Panc1 (cell line): ENCODE data around the gene BRAF. TPM values are rescaled to one million over a fixed set of nuclear protein-coding genes. Genes with fewer than 3 reads are reported as not detected.
A peak's percentile ranks its signal among the peaks of the same experiment; 100 is the strongest.

Source experiments
- ATAC-seq: fragments of 200-7000 bp; cut with Tn5 transposase; 2 replicates; pipeline ENCODE4 v1.9.1; 2020; ENCODE audit warnings: mild to moderate bottlenecking, moderate library complexity
- BruUV-seq: library from RNA; stranded (reverse); fragments of 400-500 nt; replicated peaks from 2 replicates; lab custom pipeline; 2021; lab: Mats Ljungman, UMichigan
- CTCF ChIA-PET: fragments of 300-600 bp; sonication (Branson Sonifier 250); formaldehyde crosslinking; loops from one replicate; lab custom pipeline; 2022; ENCODE audit warnings: antibody characterized with exemption; lab: Charles Lee
- POLR2A ChIA-PET: fragments of 300-600 bp; sonication (Branson Sonifier 250); formaldehyde crosslinking; loops from one replicate; lab custom pipeline; 2022; ENCODE audit warnings: antibody characterized with exemption; lab: Charles Lee
- DNase-seq: peaks from one replicate; pipeline ENCODE4 v3.0.0-alpha.2; 2010; ENCODE audit warnings: low read depth, low spot score
- H3K27ac ChIP-seq: 2 replicates; pipeline ENCODE4 v1.5.1; 2011; ENCODE audit warnings: mild to moderate bottlenecking, low read length, inconsistent platforms
- H3K27me3 ChIP-seq: fragments of 200-500 bp; sonication (Bioruptor generic); 2 replicates; pipeline ENCODE4 v1.6.0; 2014; ENCODE audit warnings: low read length, inconsistent platforms; ENCODE audit not compliant: control insufficient read depth, insufficient read depth
- H3K36me3 ChIP-seq: fragments of 200-500 bp; sonication (Bioruptor generic); 2 replicates; pipeline ENCODE4 v1.5.1; 2014; ENCODE audit warnings: inconsistent platforms, mild to moderate bottlenecking, low read length, moderate library complexity; ENCODE audit not compliant: control insufficient read depth, insufficient read depth
- H3K4me1 ChIP-seq: 2 replicates; pipeline ENCODE4 v1.5.1; 2011; ENCODE audit warnings: inconsistent platforms, mild to moderate bottlenecking, low read length, moderate library complexity; ENCODE audit not compliant: control insufficient read depth, insufficient read depth
- H3K4me3 ChIP-seq, 2 experiments: 2 replicates each; pipeline ENCODE4 v1.5.1; 2011 to 2012; ENCODE audit warnings: low read depth in 2 of 2, low read length in 2 of 2, mild to moderate bottlenecking in 2 of 2, inconsistent platforms in 1 of 2, moderate library complexity in 1 of 2
- H3K9me3 ChIP-seq: fragments of 200-500 bp; sonication (Bioruptor generic); 2 replicates; pipeline ENCODE4 v1.5.1; 2014; ENCODE audit warnings: low read depth, mild to moderate bottlenecking, inconsistent platforms, low read length, moderate library complexity; ENCODE audit not compliant: control insufficient read depth, insufficient read depth
- CTCF ChIP-seq: fragments of 450-650 bp; IDR thresholded peaks from 2 replicates; pipeline ENCODE4 v1.5.1; 2017; ENCODE audit warnings: mild to moderate bottlenecking
- POLR2AphosphoS5 ChIP-seq: IDR thresholded peaks from 2 replicates; pipeline ENCODE4 v1.6.1; 2012; ENCODE audit warnings: mild to moderate bottlenecking, low read depth, low read length, moderate library complexity
- REST ChIP-seq, 2 experiments: IDR thresholded peaks; 2 replicates each; pipeline ENCODE4 v1.6.1; 2011 to 2012; ENCODE audit warnings: low read depth in 2 of 2, control low read depth in 1 of 2, low read length in 1 of 2, mild to moderate bottlenecking in 1 of 2, moderate library complexity in 1 of 2; ENCODE audit not compliant: insufficient read depth in 1 of 2
- SIN3A ChIP-seq: IDR thresholded peaks from 2 replicates; pipeline ENCODE4 v1.6.1; 2012; ENCODE audit warnings: low read depth, mild to moderate bottlenecking, low read length, moderate library complexity, borderline replicate concordance; ENCODE audit not compliant: insufficient read depth
- TCF7L2 ChIP-seq: IDR thresholded peaks from 2 replicates; pipeline ENCODE4 v1.6.1; 2011; ENCODE audit warnings: mild to moderate bottlenecking, low read depth, low read length, inconsistent platforms
- in situ Hi-C: cut with HindIII; loops from 2 replicates; pipeline ENCODE4 v1.10.0; 2016; ENCODE audit warnings: low sequenced_read_pairs, low pct_unique_long_range_greater_than_20kb
- intact Hi-C: fragments of 100-400 bp; cut with micrococcal nuclease; formaldehyde crosslinking; loops from one replicate; pipeline ENCODE4 v1.10.0; 2022; ENCODE audit not compliant: unreplicated experiment
- total RNA-seq: library from RNA; stranded (reverse); gene quantifications from one replicate; pipeline ENCODE4 v1.2.1, GENCODE V29; 2021; ENCODE audit not compliant: unreplicated experiment

Gene BRAF
- total RNA-seq, 1 experiment from 2014 or later: 26.3 TPM

- no peak for TF ChIP-seq TCF7L2
- no peak for TF ChIP-seq REST (IDR thresholded peaks at IDR 0.05; ENCODE audit: insufficient read depth in 1 of 2, low read depth in 2 of 2, low read length in 1 of 2)
- no peak; the same call in 1 of the 2 replicates for TF ChIP-seq CTCF
- no peak for TF ChIP-seq SIN3A
- TF ChIP-seq POLR2AphosphoS5: no peak
- no peak overlapping the region for H3K27ac ChIP-seq
- intact Hi-C loops: loop anchor here (10.0 kb wide), 1 partner anchor 310 kb away; no protein-coding TSS in a partner anchor
- ChIA-PET CTCF (interaction anchor here (1.5 kb wide), 1 partner anchor 309 kb away, joined by 4 read pairs; no protein-coding TSS in a partner anchor), POLR2A (no interaction called here)
- no peaks in the 10 kb centered on the region for H3K36me3 ChIP-seq
- no peak overlapping the region for H3K4me3 ChIP-seq
- no peak for DNase-seq
- no peaks in the 10 kb centered on the region for H3K27me3 ChIP-seq
- ATAC-seq: 0 out of 2 replicates have a peak, but pooled peaks have one; percentile 46
- H3K9me3 ChIP-seq: no peaks in the 10 kb centered on the region
- BruUV-seq: no TSS peak
- H3K4me1 ChIP-seq: no peaks in the 10 kb centered on the region; the same call in 1 of the 2 replicates
- in situ Hi-C loops: no loop called here
Measured at GRCh38 chr7:140674899-140675701, 249.6 kb downstream of the BRAF start.

GRCh38 chr7:140674356-140674800 lies 250.4 kb downstream of the BRAF start:
- H3K9me3 ChIP-seq: no peaks in the 10 kb centered on the region
- in situ Hi-C loops: no loop called here
- no TSS peak for BruUV-seq
- ChIA-PET POLR2A (no interaction called here), CTCF (interaction anchor here (0.6 kb wide), 1 partner anchor 10 kb away, joined by 15 read pairs; no protein-coding TSS in a partner anchor)
- H3K4me1 ChIP-seq: no peaks in the 10 kb centered on the region; the same call in 1 of the 2 replicates
- H3K27ac ChIP-seq: no peak overlapping the region
- no peak overlapping the region; a peak in 1 of 4 replicates for H3K4me3 ChIP-seq
- H3K27me3 ChIP-seq: no peaks in the 10 kb centered on the region
- no peaks in the 10 kb centered on the region for H3K36me3 ChIP-seq
- DNase-seq (no peak), ATAC-seq (no peak)
- intact Hi-C loops: loop anchor here (10.0 kb wide), 1 partner anchor 310 kb away; no protein-coding TSS in a partner anchor
- TF ChIP-seq SIN3A (no peak), CTCF (no peak), REST (IDR thresholded peaks at IDR 0.05; ENCODE audit: insufficient read depth in 1 of 2, low read depth in 2 of 2, low read length in 1 of 2) (no peak), TCF7L2 (no peak), POLR2AphosphoS5 (no peak)
